ENCODE results near the gene AIF1. TPM values are rescaled to one million over a fixed set of nuclear protein-coding genes. Genes with fewer than 3 reads are reported as not detected.

The AIF1 gene
- polyA plus RNA-seq, 1 donor = 57.1 TPM

DNA sequence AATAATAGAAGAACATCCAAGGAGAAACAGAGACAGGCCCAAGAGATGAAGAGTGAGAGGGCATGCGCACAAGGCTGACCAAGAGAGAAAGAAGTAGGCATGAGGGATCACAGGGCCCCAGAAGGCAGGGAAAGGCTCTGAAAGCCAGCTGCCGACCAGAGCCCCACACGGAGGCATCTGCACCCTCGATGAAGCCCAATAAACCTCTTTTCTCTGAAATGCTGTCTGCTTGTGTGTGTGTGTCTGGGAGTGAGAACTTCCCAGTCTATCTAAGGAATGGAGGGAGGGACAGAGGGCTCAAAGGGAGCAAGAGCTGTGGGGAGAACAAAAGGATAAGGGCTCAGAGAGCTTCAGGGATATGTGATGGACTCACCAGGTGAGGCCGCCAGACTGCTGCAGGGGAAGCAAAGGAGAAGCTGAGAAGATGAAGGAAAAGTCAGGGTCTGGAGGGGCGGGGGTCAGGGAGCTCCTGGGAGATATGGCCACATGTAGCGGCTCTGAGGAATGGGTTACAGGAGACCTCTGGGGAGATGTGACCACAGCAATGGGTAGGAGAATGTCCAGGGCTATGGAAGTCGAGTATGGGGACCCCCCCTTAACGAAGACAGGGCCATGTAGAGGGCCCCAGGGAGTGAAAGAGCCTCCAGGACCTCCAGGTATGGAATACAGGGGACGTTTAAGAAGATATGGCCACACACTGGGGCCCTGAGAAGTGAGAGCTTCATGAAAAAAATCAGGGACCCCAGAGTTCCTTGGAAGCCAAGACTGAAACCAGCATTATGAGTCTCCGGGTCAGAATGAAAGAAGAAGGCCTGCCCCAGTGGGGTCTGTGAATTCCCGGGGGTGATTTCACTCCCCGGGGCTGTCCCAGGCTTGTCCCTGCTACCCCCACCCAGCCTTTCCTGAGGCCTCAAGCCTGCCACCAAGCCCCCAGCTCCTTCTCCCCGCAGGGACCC, 40.6 kb upstream of the AIF1 start:
- no peaks in the 10 kb centered on the region for H3K36me3 ChIP-seq (ENCODE audit: control insufficient read depth, insufficient read depth, low read length)
- H3K9me3 ChIP-seq (ENCODE audit: control insufficient read depth, low read depth, low read length) = no peaks in the 10 kb centered on the region
- H3K27ac ChIP-seq (ENCODE audit: low read length) = no peak overlapping the region
- peaks cover 22% of the 10 kb centered on the region for H3K27me3 ChIP-seq (ENCODE audit: control insufficient read depth, insufficient read depth, low read length)
- H3K4me3 ChIP-seq (ENCODE audit: low read length) = no peak overlapping the region
- H3K4me1 ChIP-seq (ENCODE audit: control insufficient read depth, insufficient read depth, low read length) = no peaks in the 10 kb centered on the region
- WGBS (ENCODE audit: insufficient coverage, low lambda C conversion rate) = 100% methylated on average over 1 of the region's 14 CpGs
- DNase-seq = no peak

DNA sequence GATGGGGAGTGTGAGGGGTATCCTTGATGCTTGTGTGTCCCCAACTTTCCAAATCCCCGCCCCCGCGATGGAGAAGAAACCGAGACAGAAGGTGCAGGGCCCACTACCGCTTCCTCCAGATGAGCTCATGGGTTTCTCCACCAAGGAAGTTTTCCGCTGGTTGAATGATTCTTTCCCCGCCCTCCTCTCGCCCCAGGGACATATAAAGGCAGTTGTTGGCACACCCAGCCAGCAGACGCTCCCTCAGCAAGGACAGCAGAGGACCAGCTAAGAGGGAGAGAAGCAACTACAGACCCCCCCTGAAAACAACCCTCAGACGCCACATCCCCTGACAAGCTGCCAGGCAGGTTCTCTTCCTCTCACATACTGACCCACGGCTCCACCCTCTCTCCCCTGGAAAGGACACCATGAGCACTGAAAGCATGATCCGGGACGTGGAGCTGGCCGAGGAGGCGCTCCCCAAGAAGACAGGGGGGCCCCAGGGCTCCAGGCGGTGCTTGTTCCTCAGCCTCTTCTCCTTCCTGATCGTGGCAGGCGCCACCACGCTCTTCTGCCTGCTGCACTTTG, 39.6 kb upstream of the AIF1 start, which contains the start of gene TNF:
Gene TNF, plus strand, starts transcription at position 231 of the 567 bp plus-strand sequence. Its CDS starts 177 bp downstream, at position 408.
- Histone ChIP-seq H3K4me3 (ENCODE audit: low read length) (peak within 1 kb of the TSS; percentile 30), H3K27ac (ENCODE audit: low read length) (no peak within 1 kb of the TSS), H3K4me1 (ENCODE audit: control insufficient read depth, insufficient read depth, low read length) (no peaks in the 10 kb centered on the region), H3K9me3 (ENCODE audit: control insufficient read depth, low read depth, low read length) (no peaks in the 10 kb centered on the region), H3K36me3 (ENCODE audit: control insufficient read depth, insufficient read depth, low read length) (no peaks in the 10 kb centered on the region), H3K27me3 (ENCODE audit: control insufficient read depth, insufficient read depth, low read length) (peaks cover 20% of the 10 kb centered on the region)
- WGBS (ENCODE audit: insufficient coverage, low lambda C conversion rate) = no CpG with 5 or more reads among the region's 19 CpGs
- DNase-seq = no peak

DNA sequence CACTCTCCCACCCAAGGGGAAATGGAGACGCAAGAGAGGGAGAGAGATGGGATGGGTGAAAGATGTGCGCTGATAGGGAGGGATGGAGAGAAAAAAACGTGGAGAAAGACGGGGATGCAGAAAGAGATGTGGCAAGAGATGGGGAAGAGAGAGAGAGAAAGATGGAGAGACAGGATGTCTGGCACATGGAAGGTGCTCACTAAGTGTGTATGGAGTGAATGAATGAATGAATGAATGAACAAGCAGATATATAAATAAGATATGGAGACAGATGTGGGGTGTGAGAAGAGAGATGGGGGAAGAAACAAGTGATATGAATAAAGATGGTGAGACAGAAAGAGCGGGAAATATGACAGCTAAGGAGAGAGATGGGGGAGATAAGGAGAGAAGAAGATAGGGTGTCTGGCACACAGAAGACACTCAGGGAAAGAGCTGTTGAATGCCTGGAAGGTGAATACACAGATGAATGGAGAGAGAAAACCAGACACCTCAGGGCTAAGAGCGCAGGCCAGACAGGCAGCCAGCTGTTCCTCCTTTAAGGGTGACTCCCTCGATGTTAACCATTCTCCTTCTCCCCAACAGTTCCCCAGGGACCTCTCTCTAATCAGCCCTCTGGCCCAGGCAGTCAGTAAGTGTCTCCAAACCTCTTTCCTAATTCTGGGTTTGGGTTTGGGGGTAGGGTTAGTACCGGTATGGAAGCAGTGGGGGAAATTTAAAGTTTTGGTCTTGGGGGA, 38.9 kb upstream of the AIF1 start:
- DNase-seq = no peak
- Histone ChIP-seq H3K4me1 (ENCODE audit: control insufficient read depth, insufficient read depth, low read length) (no peaks in the 10 kb centered on the region), H3K27me3 (ENCODE audit: control insufficient read depth, insufficient read depth, low read length) (peaks cover 22% of the 10 kb centered on the region), H3K9me3 (ENCODE audit: control insufficient read depth, low read depth, low read length) (peaks cover 3% of the 10 kb centered on the region), H3K27ac (ENCODE audit: low read length) (no peak overlapping the region), H3K36me3 (ENCODE audit: control insufficient read depth, insufficient read depth, low read length) (no peaks in the 10 kb centered on the region), H3K4me3 (ENCODE audit: low read length) (peak overlapping the region; percentile 30)
- WGBS (ENCODE audit: insufficient coverage, low lambda C conversion rate) = 76% methylated on average over 5 of the region's 8 CpGs

DNA sequence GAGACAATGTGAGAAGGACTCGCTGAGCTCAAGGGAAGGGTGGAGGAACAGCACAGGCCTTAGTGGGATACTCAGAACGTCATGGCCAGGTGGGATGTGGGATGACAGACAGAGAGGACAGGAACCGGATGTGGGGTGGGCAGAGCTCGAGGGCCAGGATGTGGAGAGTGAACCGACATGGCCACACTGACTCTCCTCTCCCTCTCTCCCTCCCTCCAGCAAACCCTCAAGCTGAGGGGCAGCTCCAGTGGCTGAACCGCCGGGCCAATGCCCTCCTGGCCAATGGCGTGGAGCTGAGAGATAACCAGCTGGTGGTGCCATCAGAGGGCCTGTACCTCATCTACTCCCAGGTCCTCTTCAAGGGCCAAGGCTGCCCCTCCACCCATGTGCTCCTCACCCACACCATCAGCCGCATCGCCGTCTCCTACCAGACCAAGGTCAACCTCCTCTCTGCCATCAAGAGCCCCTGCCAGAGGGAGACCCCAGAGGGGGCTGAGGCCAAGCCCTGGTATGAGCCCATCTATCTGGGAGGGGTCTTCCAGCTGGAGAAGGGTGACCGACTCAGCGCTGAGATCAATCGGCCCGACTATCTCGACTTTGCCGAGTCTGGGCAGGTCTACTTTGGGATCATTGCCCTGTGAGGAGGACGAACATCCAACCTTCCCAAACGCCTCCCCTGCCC, 38.0 kb upstream of the AIF1 start:
- H3K36me3 ChIP-seq (ENCODE audit: control insufficient read depth, insufficient read depth, low read length) = no peaks in the 10 kb centered on the region
- H3K4me3 ChIP-seq (ENCODE audit: low read length) = no peak overlapping the region
- no peak for DNase-seq
- H3K27me3 ChIP-seq (ENCODE audit: control insufficient read depth, insufficient read depth, low read length) = peaks cover 26% of the 10 kb centered on the region
- no CpG with 5 or more reads among the region's 19 CpGs for WGBS (ENCODE audit: insufficient coverage, low lambda C conversion rate)
- H3K27ac ChIP-seq (ENCODE audit: low read length) = no peak overlapping the region
- H3K9me3 ChIP-seq (ENCODE audit: control insufficient read depth, low read depth, low read length) = peaks cover 3% of the 10 kb centered on the region
- peaks cover 7% of the 10 kb centered on the region for H3K4me1 ChIP-seq (ENCODE audit: control insufficient read depth, insufficient read depth, low read length)

DNA sequence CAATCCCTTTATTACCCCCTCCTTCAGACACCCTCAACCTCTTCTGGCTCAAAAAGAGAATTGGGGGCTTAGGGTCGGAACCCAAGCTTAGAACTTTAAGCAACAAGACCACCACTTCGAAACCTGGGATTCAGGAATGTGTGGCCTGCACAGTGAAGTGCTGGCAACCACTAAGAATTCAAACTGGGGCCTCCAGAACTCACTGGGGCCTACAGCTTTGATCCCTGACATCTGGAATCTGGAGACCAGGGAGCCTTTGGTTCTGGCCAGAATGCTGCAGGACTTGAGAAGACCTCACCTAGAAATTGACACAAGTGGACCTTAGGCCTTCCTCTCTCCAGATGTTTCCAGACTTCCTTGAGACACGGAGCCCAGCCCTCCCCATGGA, 37.5 kb upstream of the AIF1 start:
- DNase-seq = no peak
- peaks cover 7% of the 10 kb centered on the region for H3K4me1 ChIP-seq (ENCODE audit: control insufficient read depth, insufficient read depth, low read length)
- WGBS (ENCODE audit: insufficient coverage, low lambda C conversion rate) = 100% methylated on average over 1 of the region's 3 CpGs
- peaks cover 29% of the 10 kb centered on the region for H3K27me3 ChIP-seq (ENCODE audit: control insufficient read depth, insufficient read depth, low read length)
- peaks cover 3% of the 10 kb centered on the region for H3K9me3 ChIP-seq (ENCODE audit: control insufficient read depth, low read depth, low read length)
- no peak overlapping the region for H3K27ac ChIP-seq (ENCODE audit: low read length)
- no peak overlapping the region for H3K4me3 ChIP-seq (ENCODE audit: low read length)
- no peaks in the 10 kb centered on the region for H3K36me3 ChIP-seq (ENCODE audit: control insufficient read depth, insufficient read depth, low read length)

DNA sequence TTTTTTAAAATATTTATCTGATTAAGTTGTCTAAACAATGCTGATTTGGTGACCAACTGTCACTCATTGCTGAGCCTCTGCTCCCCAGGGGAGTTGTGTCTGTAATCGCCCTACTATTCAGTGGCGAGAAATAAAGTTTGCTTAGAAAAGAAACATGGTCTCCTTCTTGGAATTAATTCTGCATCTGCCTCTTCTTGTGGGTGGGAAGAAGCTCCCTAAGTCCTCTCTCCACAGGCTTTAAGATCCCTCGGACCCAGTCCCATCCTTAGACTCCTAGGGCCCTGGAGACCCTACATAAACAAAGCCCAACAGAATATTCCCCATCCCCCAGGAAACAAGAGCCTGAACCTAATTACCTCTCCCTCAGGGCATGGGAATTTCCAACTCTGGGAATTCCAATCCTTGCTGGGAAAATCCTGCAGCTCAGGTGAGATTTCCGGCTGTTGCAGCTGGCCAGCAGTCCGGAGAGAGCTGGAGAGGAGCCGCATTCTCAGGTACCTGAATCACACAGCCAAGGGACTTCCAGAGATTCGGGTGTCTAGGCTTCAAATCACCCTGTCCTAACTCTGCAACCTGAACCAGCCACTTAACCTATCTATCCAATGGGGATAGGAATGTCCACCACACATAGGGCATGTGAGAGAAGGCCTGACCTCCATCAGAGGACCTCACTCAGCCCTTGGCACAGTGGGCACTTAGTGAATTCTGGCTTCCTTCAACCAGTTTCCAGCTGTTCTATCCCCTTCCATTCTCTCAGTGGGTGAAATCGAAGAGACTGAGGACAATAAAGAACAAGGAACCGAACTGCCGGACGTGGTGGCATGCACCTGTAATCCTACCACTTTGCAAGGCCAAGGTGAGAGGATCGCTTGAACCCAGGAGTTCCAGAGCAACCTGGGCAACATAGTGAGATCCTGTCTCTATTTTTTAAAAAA, 36.6 kb upstream of the AIF1 start:
- Histone ChIP-seq H3K27ac (ENCODE audit: low read length) (no peak overlapping the region), H3K27me3 (ENCODE audit: control insufficient read depth, insufficient read depth, low read length) (peaks cover 30% of the 10 kb centered on the region), H3K4me3 (ENCODE audit: low read length) (no peak overlapping the region), H3K4me1 (ENCODE audit: control insufficient read depth, insufficient read depth, low read length) (peaks cover 7% of the 10 kb centered on the region), H3K9me3 (ENCODE audit: control insufficient read depth, low read depth, low read length) (peaks cover 3% of the 10 kb centered on the region), H3K36me3 (ENCODE audit: control insufficient read depth, insufficient read depth, low read length) (no peaks in the 10 kb centered on the region)
- DNase-seq = no peak
- WGBS (ENCODE audit: insufficient coverage, low lambda C conversion rate) = no CpG with 5 or more reads among the region's 12 CpGs

DNA sequence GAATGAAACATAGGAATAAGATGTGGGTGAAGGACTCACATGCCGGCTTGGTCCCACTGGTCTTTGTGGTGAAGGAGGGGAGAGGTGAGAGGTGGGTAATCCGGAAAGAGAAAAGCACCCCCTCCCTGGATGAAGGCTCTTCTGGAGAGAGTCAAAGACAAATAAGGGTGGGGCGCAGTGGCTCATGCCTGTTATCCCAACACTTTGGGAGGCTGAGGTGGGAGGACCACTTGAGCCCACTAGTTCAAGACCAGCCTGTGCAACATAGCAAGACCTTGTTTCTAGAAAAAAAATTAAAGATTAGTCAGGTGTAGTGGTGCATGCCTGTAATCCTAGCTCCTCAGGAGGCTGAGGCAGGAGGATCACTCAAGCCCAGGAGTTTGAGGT, 35.9 kb upstream of the AIF1 start:
- no CpG with 5 or more reads among the region's 3 CpGs for WGBS (ENCODE audit: insufficient coverage, low lambda C conversion rate)
- peaks cover 30% of the 10 kb centered on the region for H3K27me3 ChIP-seq (ENCODE audit: control insufficient read depth, insufficient read depth, low read length)
- no peak overlapping the region for H3K27ac ChIP-seq (ENCODE audit: low read length)

DNA sequence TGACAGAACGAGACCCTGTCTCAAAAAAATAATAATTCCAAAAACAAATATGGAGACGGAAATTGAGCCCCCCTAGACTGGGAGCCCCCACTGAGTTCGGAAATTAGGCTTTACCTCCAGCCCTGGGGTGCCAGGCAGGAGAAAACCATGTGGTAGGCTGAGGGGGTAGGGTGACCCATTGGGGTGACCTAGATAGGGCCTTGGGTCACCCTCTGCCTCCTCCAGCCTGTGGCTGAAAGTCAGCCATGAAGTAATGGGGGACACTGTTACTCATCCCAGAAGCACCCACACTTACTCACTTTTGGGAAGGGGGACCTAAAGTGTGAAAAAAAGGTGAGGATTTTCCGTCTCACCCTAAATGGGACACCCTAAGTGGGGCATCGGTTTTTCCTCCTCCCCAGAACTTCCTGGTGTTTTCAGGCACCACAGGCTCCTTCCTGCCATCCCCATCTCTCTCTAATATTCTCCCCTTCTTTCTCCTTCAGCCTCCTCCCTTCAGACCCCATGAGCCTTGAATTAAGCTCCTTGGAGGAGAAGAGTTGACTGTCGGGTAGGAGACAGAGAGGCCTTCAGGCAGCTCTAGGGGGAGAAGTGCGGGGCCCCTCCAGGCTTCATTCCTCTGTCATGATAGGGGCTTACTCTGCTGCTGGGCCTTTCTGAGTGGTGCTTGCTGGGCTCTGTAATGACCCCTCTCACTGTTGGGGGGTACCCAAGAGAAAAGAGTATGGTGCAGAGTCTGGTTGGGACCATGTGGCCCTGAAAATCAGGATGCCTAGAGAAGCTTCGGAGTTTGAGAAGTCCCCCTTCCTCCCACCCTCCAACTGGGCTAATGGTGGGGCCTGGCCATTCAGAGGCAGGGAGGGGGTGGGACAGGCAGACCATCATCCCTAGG, 35.2 kb upstream of the AIF1 start:
- no peak overlapping the region for H3K27ac ChIP-seq (ENCODE audit: low read length)
- no peak overlapping the region for H3K4me3 ChIP-seq (ENCODE audit: low read length)
- DNase-seq = no peak
- H3K9me3 ChIP-seq (ENCODE audit: control insufficient read depth, low read depth, low read length) = peaks cover 3% of the 10 kb centered on the region
- 86% methylated on average over 1 of the region's 8 CpGs for WGBS (ENCODE audit: insufficient coverage, low lambda C conversion rate)
- peaks cover 7% of the 10 kb centered on the region for H3K4me1 ChIP-seq (ENCODE audit: control insufficient read depth, insufficient read depth, low read length)
- H3K27me3 ChIP-seq (ENCODE audit: control insufficient read depth, insufficient read depth, low read length) = peaks cover 26% of the 10 kb centered on the region
- H3K36me3 ChIP-seq (ENCODE audit: control insufficient read depth, insufficient read depth, low read length) = no peaks in the 10 kb centered on the region

More for the DNA sequence above, 35.9 kb upstream of the AIF1 start:
- DNase-seq = no peak
- H3K36me3 ChIP-seq (ENCODE audit: control insufficient read depth, insufficient read depth, low read length) = no peaks in the 10 kb centered on the region
- no peak overlapping the region for H3K4me3 ChIP-seq (ENCODE audit: low read length)
- H3K9me3 ChIP-seq (ENCODE audit: control insufficient read depth, low read depth, low read length) = peaks cover 3% of the 10 kb centered on the region
- H3K4me1 ChIP-seq (ENCODE audit: control insufficient read depth, insufficient read depth, low read length) = peaks cover 7% of the 10 kb centered on the region

DNA sequence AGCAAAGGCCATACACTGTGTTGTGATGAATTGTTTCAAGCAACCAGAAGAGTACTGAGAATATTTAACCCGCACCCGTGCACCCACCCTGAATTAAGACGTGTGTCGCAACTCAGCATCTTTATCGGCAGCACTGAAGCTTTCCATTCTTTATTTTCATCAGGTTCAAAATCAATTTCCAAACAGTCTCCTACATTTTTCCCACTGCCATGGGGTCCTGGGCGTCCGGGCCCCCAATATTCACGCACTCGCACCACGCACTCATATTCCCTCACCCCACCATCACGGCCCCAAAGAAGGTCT, 34.6 kb upstream of the AIF1 start:
- DNase-seq = no peak
- peaks cover 23% of the 10 kb centered on the region for H3K27me3 ChIP-seq (ENCODE audit: control insufficient read depth, insufficient read depth, low read length)
- WGBS (ENCODE audit: insufficient coverage, low lambda C conversion rate) = no CpG with 5 or more reads among the region's 11 CpGs
- H3K4me1 ChIP-seq (ENCODE audit: control insufficient read depth, insufficient read depth, low read length) = peaks cover 7% of the 10 kb centered on the region
- H3K9me3 ChIP-seq (ENCODE audit: control insufficient read depth, low read depth, low read length) = peaks cover 3% of the 10 kb centered on the region
- H3K4me3 ChIP-seq (ENCODE audit: low read length) = peak overlapping the region; percentile 87
- no peak overlapping the region for H3K27ac ChIP-seq (ENCODE audit: low read length)
- no peaks in the 10 kb centered on the region for H3K36me3 ChIP-seq (ENCODE audit: control insufficient read depth, insufficient read depth, low read length)

All from large intestine (tissue), 3 donors.